ENCODE results near the gene JTB. TPM values are rescaled to one million over a fixed set of nuclear protein-coding genes. Genes with fewer than 3 reads are reported as not detected.

The JTB gene
- total and polyA plus RNA-seq, 9 of the 15 experiments (the other 6 are each of a cell fraction or from before 2014, with no cell fraction given), result 24.7 to 308 (median 151) TPM

- no peak for TF ChIP-seq ZBTB40 (IDR thresholded peaks at IDR 0.05)
- TF ChIP-seq ZBTB40 (CRISPR knock-in tag; IDR thresholded peaks at IDR 0.05), result no peak
- TF ChIP-seq TFAP4 (CRISPR knock-in tag; IDR thresholded peaks at IDR 0.05; ENCODE audit: borderline replicate concordance), result no peak
- TF ChIP-seq SAP30 (IDR thresholded peaks at IDR 0.05; ENCODE audit: borderline replicate concordance, insufficient read depth, low read depth, low read length, poor library complexity, severe bottlenecking), result peak; percentile 28
- TF ChIP-seq TCFL5 (CRISPR knock-in tag; conservative IDR thresholded peaks at IDR 0.05), result no peak
- TF ChIP-seq E2F6 (IDR thresholded peaks at IDR 0.05; ENCODE audit: borderline replicate concordance in 1 of 2, extremely low read depth in 1 of 2, insufficient read depth in 1 of 2, insufficient read length in 1 of 2, low read depth in 1 of 2, low read length in 1 of 2, poor library complexity in 1 of 2, severe bottlenecking in 1 of 2), result peak in 1 of 2 experiments; percentile 5
- TF ChIP-seq PML (IDR thresholded peaks at IDR 0.05; ENCODE audit: low read length), result no peak
- TF ChIP-seq THRB (CRISPR knock-in tag; conservative IDR thresholded peaks at IDR 0.05), result 0 out of 2 replicates have a peak, but pooled peaks have one; percentile 32
- 0 out of 2 replicates have a peak, but pooled peaks have one; percentile 26 for TF ChIP-seq ZNF511 (CRISPR knock-in tag; IDR thresholded peaks at IDR 0.05)
- peak; percentile 67; the same call in 1 of the 2 replicates for TF ChIP-seq ZBTB5 (IDR thresholded peaks at IDR 0.05)
- TF ChIP-seq ERF (CRISPR knock-in tag; IDR thresholded peaks at IDR 0.05), result no peak
- TF ChIP-seq MAFK (IDR thresholded peaks at IDR 0.05; ENCODE audit: low read length), result no peak
Observed at GRCh38 chr1:153957744-153958110, 19.7 kb downstream of the JTB start (continued).
